Measurements from ENCODE around the gene ERC2.

GRCh38 chr3:55637906-55638638, 830.2 kb downstream of the ERC2 start:
- TF ChIP-seq CTCF (IDR thresholded peaks at IDR 0.05) (no peak), POLR2AphosphoS5 (IDR thresholded peaks at IDR 0.05) (no peak), POLR2A (IDR thresholded peaks at IDR 0.05) (no peak)

Measured in upper lobe of left lung (tissue), 4 donors.